Bone marrow (tissue), 2 donors: ENCODE results near the gene BCAS4.
"Not testable (repeated sequence)": the region's sequence is repeated elsewhere in the genome, so short reads cannot be mapped to it uniquely, and the experiment has no call there.

Experiments
- DNase-seq, 2 donors: peaks; one replicate each; lab custom pipeline; 2025; lab: John Stamatoyannopoulos, UW

Gene BCAS4

GRCh38 chr20:50799176-50799889 is 4.5 kb downstream of the BCAS4 start:
- no peak for DNase-seq

DNA sequence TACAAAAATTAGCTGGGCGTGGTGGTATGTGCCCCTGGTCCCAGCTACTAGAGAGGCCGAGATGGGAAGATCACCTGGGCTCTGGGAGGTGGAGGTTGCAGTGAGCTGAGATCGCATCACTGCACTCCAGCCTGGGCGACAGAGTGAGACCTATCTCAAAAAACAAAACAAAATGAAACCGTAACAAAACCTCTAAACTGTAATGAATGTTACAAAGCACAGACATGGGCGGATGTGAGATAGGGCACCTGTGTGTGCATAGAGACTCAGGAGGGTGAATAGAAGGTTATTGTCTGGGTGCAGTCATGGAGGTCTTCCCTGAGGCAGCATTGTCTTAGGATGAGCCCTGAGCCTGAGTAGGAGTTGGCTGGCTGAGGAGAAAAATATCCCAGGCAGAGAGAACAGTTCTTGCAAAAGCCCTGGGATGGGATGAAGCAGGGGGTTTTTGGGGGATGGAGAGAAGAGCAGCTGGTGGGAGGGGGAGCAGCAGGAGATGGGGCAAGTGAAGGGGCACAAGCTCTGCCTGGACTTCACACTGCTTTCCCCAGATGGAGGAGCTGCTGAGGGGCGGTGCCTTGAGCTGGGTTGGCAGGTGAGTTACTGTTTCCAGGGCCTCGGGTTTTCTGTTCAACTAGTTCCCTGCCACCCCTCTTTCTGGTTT is 5.2 kb downstream of the BCAS4 start:
- no peak for DNase-seq

DNA sequence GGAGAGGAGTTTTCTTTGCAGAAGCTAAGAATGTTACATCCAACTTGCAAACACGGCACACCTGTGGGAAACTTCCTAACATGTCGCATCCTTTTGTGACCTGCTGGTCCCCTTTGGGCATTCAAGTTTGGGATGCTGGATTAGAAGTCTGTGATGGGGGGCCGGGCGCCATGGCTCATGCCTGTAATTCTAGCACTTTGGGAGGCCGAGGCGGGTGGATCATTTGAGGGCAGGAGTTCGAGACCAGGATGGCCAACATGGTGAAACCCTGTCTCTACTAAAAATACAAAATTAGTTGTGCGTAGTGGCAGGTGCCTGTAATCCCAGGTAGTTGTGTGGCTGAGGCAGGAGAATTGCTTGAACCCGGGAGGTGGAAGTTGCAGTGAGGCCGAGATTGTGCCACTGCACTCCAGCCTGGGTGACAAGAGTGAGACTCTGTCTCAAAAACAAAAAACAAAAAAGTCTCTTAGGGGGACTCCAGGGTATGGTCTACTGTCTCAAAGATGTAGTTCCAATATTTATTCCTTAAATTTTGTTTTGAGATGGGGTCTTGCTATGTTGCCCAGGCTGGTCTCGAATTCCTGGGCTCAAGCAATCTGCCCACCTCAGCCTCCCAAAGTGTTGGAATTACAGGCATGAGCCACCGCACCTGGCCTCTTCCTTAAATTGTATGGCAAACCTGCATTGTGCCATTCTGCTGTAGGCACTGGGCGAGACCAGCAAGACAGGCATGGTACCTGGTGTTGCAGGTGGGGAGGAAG is 6.3 kb downstream of the BCAS4 start:
- DNase-seq, result not testable (repeated sequence)

GRCh38 chr20:50801747-50802125 is 6.9 kb downstream of the BCAS4 start:
- DNase-seq, result no peak

DNA sequence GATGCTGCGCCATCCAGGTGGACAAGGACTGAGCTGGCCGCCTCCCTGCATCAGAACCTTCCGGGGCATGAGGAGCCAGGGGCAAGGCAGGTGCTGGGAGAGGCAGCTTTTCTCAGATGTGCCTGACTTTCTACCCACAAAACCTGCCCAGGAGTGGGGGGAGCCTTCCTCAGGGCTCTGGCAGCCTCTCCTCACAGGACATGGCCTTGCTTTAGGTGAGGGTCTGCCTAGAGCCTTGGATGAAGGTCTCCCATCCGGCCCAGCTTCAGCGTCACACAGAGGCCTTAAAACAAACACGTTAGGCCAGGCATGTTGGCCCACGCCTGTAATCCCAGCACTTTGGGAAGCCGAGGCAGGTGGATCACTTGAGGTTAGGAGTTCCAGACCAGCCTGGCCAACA is 7.4 kb downstream of the BCAS4 start:
- DNase-seq, result no peak

- no peak for DNase-seq
Observed at GRCh38 chr20:50804437-50805348, 9.8 kb downstream of the BCAS4 start.

GRCh38 chr20:50805349-50805684 is 10.5 kb downstream of the BCAS4 start:
- no peak for DNase-seq

GRCh38 chr20:50806126-50806768 is 11.4 kb downstream of the BCAS4 start:
- DNase-seq, result no peak

DNA sequence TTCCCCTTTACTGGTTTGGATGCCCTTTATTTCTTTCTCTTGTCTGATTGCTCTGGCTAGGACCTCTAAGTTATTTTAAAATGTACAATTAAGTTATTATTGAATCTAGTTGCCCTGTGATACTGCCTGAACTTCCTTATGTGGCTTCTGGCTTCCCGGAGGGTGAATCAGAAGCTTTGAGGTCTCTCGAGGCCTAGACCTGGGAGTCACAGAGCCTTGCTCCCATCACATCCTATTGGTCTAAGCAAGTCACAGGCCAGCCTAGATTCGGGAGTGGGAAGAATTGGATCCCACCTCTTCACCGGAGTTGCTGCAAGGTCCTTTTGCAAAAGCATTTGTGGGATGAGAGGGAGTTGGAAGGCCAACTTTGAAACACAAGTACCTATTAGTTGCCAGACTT is 15.2 kb downstream of the BCAS4 start:
- DNase-seq, result no peak

GRCh38 chr20:50810842-50811241 is 16.0 kb downstream of the BCAS4 start:
- no peak for DNase-seq

DNA sequence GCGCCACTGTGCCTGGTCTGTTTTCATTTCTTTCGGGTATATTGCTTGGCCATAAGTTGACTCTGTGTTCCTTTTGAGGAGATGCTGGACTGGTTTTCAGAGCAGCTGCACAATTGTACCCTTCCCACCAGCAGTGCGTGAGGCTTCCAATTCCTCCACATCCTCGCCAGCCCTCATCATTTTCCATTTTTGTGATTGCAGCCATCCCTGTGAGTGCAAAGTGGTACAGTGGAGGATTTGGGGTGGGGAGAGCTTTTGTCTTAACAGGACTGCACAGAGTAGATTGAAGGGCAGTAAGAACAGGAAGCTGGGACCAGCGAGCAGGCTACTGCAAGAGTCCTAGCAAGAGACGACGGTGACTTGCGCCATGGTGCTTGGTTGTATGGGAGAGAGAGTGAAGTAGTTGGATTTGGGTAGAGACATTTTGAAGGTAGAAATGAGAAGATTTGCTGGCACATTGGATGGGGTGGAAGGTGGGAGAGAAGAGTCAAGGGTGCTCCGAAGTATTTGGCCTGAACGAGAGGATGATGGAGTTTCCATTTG is 18.3 kb downstream of the BCAS4 start:
- DNase-seq, result no peak

DNA sequence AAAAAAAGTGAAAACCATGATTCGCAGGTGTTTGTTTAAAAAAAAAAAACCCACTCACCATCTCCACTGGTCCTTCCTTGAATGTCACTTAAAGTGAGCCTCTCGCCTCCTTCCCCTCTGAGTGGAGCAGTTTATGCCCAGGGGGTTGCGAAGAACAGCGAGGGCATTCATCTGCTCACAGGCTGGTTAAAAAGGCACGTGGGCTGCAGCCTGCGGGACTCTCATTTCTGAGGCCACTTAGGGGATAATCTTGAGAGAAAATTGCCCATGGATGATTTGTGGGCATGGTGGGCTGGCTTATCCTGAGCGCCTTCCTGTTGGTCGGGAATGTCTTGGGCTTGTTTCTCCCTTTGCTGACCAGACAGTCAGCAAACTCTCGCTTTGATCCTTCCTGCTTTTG is 18.9 kb downstream of the BCAS4 start:
- no peak for DNase-seq

GRCh38 chr20:50814438-50815161 is 19.7 kb downstream of the BCAS4 start:
- DNase-seq, result no peak

DNA sequence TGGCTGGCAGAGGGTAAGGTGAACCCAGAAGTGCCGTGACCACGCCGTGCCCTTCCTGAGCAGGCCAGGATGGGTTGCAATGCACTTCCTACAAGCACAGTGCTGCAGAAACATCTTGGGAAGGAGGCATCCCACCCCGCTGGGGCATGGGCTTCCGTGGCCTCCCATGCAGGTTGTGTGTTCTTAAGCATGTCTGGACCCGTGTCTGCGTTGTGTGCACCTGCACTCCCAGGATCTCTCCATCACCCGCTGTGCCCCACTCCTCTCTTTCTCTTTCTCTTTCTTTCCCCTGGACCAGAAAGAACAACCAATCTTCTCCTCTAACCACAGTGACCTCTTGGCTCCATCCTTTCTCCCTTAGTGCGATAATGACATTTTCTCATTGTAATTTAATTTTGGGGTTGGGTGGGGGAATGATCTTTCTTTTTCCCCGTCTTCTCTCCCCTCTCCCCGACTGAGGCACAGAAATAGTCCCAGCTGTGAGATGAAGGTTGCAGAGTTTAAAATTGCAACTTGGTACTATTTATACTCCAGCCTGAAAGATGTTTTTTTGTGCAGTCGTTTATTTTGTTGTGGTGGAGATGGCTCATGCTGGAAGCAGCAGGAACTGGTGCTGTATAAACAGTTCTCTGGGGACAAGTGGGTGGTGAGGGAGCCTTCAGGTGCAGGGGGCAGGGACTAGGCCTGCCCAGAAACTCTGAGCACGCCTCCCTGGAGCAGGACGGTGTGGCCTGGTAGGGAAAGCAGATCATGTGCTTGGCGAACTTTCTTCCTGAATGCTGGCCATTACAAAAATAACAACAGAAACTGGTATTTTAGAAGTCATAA is 20.5 kb downstream of the BCAS4 start:
- DNase-seq, result no peak

DNA sequence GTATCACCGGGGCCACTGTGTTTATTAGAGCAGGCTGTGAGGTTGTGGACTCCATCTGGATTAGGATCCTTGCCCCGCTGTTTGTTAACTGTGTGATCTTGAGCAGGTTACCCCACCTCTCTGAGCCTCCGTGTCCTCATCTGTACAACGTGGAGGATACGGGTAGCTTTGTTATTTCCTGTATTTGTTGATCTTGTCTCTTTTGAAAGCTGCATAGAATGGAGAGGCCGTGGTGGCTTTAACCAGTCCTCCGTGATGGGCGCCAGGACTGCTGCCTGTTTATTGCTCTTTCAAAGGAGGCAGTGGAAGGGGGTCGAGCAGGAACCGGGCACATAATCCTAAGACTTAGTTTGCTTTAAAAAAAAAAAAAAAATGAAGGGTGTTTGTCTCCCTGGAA is 22.9 kb downstream of the BCAS4 start:
- no peak for DNase-seq

DNA sequence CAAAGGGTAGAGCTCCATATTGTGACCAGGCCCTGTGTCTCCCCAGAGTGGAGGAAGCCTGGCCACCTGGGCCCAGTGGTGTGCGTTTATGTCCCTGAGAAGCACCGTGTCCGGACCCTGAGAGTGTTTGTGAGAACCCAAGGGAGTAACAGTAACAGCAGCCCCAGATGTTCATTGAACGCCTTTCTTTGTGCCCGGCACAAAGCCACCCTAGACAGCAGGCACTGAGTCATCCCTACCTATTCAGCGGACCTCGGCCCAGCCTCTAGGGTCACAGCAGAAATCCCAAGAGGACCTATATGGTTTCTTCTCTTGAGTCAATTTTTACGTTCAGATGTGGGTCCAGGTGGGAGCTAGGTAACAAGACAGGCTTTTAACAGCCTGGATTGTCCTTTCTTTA is 24.5 kb downstream of the BCAS4 start:
- DNase-seq, result no peak

DNA sequence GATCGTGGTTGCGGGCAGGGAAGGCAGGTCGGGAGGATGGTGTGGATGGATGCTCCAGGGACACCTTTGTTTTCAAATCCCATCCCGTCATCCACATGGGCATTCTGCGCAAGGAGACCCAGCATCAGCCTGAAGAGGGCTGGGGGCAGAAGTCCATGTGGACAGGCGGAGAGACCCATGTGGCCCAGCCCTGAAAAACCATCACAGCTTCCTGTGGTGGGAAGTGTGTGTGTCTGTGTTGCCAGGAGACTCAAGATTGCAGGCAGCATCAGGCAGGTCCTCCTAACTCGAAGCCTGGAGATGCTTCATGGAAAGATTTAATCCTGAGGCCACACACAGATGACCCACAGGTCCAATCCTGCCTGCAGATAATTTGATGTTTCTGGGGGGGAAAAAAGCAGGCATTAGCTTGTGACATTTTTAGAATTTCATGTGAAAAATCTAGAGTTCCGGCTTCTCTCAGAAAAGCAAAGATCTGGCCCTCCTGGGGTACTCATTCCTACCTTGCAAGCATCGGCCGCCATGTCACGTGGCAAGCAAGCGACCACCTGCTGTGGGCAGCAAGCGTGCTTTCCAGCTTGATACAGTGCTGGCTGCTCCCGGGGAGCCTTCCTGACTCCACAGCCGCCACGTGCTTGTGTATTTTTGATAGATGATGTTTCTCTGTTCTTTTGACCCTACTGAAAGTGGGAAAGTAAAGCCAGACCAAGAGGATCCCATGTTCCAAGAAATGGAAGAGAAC is 25.8 kb downstream of the BCAS4 start:
- no peak for DNase-seq

GRCh38 chr20:50821257-50821921 is 26.5 kb downstream of the BCAS4 start:
- no peak for DNase-seq

- DNase-seq, result no peak
Observed at GRCh38 chr20:50821994-50822393, 27.1 kb downstream of the BCAS4 start.
